Posterior cingulate gyrus (tissue), 11 donors: ENCODE results near the gene GRAMD1A.
A peak's percentile ranks its signal among the peaks of the same experiment; 100 is the strongest.
"Not testable (repeated sequence)": the region's sequence is repeated elsewhere in the genome, so short reads cannot be mapped to it uniquely, and the experiment has no call there.

ENCODE experiments used
- DNase-seq, 10 donors: peaks; one replicate each; pipeline versions ENCODE4 v3.0.0 to v3.0.0-alpha.2; 2020 to 2021; ENCODE audit warnings: mixed read lengths in 3 of 10
- intact Hi-C: fragments of 100-400 bp; cut with DNase I; formaldehyde crosslinking; loops from one replicate; pipeline ENCODE4 v1.15.1; 2023

GRAMD1A gene

DNA sequence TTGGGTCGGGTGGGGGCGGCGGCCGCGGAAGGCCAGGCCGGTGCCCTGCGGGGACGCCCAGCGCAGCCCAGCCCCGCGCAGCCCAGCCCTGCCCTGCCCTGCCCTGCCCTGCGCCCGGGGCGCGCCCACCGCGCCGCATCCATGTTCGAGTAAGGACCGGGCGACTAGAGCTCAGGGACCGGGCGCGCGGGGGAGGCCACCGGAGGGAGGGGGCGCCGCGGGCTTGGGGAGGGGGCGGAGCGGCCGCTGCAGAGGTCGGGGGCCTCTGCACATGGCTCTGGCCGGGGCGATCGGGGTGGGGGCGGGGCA, 169 bp downstream of the GRAMD1A start:
- no peak for DNase-seq
- intact Hi-C loops = no loop called here

GRCh38 chr19:35000647-35001501, 751 bp downstream of the GRAMD1A start:
- peak in 4 of 10 donors; percentile 16 to 85 (median 76) for DNase-seq
- intact Hi-C loops = no loop called here

GRCh38 chr19:35002037-35002535, 2.0 kb downstream of the GRAMD1A start:
- intact Hi-C loops = no loop called here
- peak in 3 of 10 donors; percentile 31 to 53 (median 40) for DNase-seq

GRCh38 chr19:35004517-35005255, 4.6 kb downstream of the GRAMD1A start:
- peak in 3 of 10 donors; percentile 18 to 63 (median 58) for DNase-seq
- intact Hi-C loops = no loop called here

DNA sequence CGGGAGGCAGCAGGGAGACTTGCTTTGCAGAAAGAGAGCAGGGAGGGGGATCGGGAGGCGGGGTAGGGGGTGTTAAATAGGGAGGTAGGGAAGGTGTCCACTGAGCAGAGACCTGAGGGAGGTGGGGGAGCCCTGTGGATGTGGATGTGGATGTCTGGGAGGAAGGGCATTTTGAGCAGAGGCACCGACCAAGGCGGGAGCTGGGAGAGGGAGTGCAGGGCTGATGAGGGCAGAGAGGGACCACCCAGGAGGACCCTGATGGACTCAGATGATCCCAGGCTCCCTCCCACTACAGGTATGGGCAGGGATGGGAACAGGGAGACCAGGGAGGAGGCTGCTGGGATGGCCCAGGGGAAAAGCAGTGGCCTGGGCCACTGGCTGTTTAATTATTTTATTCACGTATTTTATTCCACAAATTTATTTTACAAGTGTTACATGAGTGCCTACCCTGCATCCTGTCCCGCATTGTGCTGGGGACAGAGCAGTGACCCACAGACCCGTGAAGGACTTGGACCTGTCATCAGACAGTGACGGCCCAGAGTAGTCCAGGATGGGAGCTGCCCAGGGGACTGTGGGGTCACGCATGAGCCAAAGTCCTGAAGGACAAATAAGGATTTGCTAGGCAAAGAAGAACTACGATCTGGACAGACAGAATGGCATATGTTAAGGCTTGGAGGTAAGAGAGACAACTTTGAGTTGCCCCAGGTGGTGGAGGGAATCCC, 5.3 kb downstream of the GRAMD1A start:
- intact Hi-C loops = no loop called here

DNA sequence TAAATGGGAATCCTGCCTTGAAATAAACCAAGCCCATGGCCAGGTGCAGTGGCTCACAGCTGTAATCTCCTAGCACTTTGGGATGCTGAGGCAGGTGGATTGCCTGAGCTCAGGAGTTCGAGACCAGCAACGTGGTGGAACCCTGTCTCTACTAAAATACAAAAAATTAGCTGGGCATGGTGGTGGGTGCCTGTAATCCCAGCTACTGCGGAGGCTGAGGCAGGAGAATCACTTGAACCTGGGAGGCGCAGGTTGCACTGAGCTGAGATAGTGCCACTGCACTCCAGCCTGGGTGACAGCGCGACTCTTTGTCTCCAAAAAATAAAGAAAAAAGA, 5.9 kb downstream of the GRAMD1A start:
- peak in 2 of 10 donors; percentile 5 to 6 for DNase-seq
- intact Hi-C loops = not testable (repeated sequence)

More for the DNA sequence above, 5.3 kb downstream of the GRAMD1A start:
- peak in 3 of 10 donors; percentile 35 to 69 (median 67) for DNase-seq

- intact Hi-C loops = no loop called here
- DNase-seq = peak in 3 of 10 donors; percentile 12 to 25 (median 24)
Measured at GRCh38 chr19:35006342-35006998, 6.3 kb downstream of the GRAMD1A start.

DNA sequence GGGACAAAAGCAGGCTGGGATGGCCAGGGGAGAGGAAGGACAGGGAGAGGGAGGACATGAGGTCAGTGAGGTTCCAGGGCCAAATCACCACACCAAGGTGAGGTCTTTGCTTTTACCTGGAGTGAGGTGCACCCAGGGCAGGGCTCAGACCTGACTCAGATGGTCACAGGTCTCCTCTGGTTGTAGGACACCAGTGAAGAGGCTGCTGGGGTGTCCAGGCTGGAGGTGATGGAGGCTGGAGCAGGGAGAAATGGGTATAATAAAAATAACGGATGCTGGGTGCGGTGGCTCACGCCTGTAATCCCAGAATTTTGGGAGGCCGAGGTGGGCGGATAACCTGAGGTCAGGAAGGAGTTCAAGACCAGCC, 6.9 kb downstream of the GRAMD1A start:
- intact Hi-C loops = no loop called here
- peak in 1 of 10 donors; percentile 59 for DNase-seq

DNA sequence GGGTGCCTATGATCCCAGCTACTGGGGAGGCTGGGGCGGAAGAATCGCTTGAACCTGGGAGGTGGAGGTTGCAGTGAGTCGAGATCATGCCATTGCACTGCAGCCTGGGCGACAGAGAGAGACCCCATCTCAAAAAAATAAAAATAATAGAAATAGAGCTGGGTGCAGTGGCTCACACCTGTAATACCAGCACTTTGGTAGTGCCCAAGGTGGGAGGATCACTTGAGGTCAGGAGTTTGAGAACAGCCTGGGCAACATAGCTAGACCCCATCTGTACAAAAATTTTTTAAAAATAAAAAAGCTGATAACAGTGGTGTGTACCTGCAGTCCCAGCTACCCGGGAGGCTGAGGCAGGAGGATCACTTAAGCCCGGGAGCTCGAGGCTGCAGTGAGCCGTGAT, 7.3 kb downstream of the GRAMD1A start:
- peak in 2 of 10 donors; percentile 28 to 45 for DNase-seq
- intact Hi-C loops = not testable (repeated sequence)

DNA sequence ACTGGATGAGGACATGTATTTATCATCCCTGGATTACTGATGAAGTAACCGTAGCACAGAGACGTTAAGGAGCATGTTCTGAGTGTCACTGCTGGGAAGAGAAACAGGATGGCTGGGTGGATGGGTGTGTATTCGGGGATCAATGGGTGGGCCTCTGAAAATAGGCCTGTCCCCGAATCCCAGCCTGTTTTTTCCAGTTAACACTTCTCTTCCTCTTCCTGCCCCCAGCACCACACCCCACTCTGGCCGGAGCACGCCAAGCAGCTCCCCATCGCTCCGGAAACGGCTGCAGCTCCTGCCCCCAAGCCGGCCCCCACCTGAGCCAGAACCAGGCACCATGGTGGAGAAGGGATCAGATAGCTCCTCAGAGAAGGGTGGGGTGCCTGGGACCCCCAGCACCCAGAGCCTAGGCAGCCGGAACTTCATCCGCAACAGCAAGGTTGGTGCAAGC, 8.8 kb downstream of the GRAMD1A start:
- intact Hi-C loops = no loop called here
- no peak for DNase-seq

DNA sequence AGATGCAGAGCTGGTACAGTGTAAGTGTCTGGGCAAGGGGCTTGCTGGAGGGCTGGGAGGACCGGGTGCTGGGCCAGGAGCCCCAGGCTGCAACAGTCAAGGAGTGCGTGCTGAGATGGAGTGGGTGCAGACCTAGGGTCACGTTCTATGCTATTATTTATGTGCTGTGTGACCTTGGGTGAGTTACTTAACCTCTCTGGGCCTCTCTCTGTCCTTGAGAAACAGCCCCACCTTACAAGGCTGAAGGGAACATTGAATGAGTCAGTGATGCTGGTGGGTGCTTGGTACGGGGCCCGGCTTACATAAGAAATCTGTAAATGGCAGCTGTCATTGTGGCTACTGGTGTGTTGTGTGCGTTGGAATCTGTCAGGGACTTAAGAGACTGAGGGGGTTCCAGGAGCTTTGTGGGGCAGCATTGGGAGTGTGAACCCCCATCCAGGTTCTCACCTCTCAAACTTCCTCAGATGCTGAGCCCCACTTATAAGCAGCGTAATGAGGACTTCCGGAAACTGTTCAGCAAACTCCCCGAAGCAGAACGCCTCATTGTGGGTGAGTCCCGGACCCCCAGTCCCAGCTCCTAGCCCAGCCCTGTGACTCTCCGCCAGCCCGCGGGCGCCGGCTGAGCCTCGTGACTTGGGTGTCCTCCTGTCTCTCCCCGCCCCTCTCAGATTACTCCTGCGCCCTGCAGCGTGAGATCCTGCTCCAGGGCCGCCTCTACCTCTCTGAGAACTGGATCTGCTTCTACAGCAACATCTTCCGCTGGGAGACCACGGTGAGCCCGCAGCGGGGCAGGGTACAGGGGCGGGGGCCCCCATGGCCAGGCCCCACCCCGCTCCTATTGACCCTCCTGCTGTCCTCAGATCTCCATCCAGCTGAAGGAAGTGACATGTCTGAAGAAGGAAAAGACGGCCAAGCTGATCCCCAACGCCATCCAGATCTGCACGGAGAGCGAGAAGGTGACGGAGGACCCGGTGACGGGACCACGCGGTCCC, 9.6 kb downstream of the GRAMD1A start:
- no peak for DNase-seq

DNA sequence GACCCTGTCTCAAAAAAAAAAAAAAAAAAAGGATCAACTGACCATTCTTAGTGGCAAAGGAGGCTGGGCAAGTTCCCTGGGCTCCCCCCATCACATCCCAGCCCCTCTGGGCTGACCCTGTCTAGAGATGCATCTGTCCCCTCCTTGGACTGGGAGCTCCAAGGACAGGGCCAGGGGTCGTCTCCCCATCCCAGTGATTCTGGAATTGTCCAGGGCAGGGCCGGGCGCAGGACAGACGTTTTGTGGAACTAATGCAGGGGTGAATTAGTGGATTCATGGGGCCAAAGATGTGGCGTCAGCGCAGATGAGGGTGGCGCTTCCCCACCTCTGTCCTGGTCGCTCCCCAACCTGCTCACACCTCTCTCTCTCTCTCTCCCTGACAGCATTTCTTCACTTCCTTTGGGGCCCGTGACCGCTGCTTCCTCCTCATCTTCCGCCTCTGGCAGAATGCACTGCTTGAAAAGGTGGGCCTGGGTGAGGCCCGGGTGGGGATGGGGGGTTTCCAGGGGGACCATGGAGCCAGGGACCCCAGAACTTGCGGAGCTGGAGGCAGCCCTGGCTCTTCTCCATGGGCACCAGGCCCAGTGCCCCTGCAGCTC, 11.1 kb downstream of the GRAMD1A start:
- intact Hi-C loops = no loop called here
- no peak for DNase-seq

More for the DNA sequence above, 9.6 kb downstream of the GRAMD1A start:
- intact Hi-C loops = no loop called here

DNA sequence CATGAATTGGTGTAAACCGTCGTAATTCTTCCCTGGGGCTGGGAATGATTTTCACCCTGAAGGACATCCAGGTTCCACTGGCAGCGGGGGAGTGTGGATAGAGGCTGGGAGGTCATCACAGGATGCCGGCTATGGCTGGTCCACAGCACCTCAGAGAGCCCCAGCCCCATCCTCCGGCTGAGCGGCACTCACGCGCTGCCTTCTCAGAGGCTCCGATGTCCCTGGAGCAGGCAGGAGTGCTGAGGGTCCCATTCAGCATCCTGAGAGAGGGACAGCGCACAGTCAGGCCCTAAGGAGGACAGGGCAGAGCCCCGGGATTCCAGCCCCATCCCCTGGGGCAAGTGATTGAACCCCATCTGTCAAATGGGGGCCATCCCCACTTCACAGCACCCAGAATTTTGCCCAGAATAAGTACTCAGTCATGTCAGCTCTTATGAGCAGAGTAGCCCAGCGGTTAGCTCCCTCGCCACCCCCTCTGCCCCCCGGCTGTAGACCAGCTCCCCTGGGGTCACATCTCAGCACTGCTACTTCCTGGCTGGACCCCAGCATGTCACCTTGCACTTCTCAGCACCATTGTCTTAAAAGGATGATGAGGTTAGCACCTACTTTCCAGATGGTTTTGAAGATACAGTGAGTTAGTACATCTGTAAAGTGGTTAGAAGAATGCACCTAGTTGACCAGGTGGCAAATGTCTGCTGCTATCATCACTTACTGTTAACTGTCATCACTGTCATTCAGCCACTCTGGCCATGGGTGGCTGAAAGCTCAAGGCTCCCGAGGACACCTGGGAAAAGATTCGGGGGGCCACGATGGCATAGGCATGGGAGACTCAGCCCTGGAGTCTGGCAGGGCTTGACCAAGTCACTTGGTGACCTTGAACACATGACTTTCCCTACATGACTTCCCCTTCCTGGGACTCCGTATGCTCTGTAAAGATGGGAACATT, 11.9 kb downstream of the GRAMD1A start:
- intact Hi-C loops = no loop called here
- no peak for DNase-seq

GRCh38 chr19:35013041-35013819, 13.1 kb downstream of the GRAMD1A start:
- peak in 8 of 10 donors; percentile 46 to 94 (median 68) for DNase-seq
- intact Hi-C loops = loop anchor here (1.0 kb wide), 1 partner anchor 40 kb away; no protein-coding TSS in a partner anchor

GRCh38 chr19:35013820-35014754, 14.0 kb downstream of the GRAMD1A start:
- no peak for DNase-seq
- intact Hi-C loops = loop anchor here (1.0 kb wide), 1 partner anchor 41 kb away; no protein-coding TSS in a partner anchor

- intact Hi-C loops = not testable (repeated sequence)
Measured at GRCh38 chr19:35014774-35015173, 14.7 kb downstream of the GRAMD1A start.

More at GRCh38 chr19:35014774-35015173, 14.7 kb downstream of the GRAMD1A start:
- DNase-seq = not testable (repeated sequence)
